ENCODE data around the gene CD300H. TPM values are rescaled to one million over a fixed set of nuclear protein-coding genes. Genes with fewer than 3 reads are reported as not detected.

The CD300H gene
- total RNA-seq, 2 donors from 2014 or later, result not detected

DNA sequence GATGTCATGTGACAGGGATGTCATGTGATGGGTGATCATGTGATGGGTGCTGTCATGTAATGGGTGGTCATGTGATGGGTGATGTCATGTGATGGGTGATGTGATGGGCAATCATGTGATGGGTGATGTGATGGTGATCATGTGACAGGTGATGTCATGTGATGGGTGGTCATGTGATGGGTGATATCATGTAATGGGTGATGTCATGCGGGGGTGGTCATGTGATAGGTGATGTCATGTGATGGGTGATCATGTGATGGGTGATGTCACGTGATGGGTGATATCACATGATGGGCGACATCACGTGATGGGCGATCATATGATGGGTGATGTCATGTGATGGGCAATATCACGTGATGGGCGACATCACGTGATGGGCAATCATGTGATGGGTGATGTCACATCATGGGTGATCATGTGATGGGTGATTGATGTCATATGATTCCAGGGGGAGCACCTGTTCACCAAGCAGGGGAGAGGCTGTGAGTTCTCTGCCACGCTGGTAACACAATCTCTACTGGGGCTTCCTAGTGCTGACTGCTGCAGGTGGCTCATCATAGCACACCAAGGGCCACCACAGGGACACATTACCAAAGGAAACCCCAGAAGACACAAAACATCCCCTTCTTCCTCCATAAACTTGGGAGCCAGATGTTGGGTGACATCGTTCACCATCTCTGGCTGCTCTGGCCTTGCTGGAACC is 52.5 kb downstream of the CD300H start:
- Histone ChIP-seq H3K4me3 (no peak overlapping the region), H3K36me3 (no peaks in the 10 kb centered on the region), H3K27ac (no peak overlapping the region), H3K27me3 (replicated peaks; ENCODE audit: insufficient read depth) (no peaks in the 10 kb centered on the region), H3K4me1 (ENCODE audit: control insufficient read depth in 1 of 2, low read depth in 2 of 2) (peaks cover 0 to 3% of the 10 kb centered on the region in 2 donors), H3K9me3 (no peaks in the 10 kb centered on the region)
- TF ChIP-seq, protein P1, sequence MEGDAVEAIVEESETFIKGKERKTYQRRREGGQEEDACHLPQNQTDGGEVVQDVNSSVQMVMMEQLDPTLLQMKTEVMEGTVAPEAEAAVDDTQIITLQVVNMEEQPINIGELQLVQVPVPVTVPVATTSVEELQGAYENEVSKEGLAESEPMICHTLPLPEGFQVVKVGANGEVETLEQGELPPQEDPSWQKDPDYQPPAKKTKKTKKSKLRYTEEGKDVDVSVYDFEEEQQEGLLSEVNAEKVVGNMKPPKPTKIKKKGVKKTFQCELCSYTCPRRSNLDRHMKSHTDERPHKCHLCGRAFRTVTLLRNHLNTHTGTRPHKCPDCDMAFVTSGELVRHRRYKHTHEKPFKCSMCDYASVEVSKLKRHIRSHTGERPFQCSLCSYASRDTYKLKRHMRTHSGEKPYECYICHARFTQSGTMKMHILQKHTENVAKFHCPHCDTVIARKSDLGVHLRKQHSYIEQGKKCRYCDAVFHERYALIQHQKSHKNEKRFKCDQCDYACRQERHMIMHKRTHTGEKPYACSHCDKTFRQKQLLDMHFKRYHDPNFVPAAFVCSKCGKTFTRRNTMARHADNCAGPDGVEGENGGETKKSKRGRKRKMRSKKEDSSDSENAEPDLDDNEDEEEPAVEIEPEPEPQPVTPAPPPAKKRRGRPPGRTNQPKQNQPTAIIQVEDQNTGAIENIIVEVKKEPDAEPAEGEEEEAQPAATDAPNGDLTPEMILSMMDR (IDR thresholded peaks at IDR 0.05), result no peak
- no peak for DNase-seq (ENCODE audit: low spot score)
- no peak for ATAC-seq (ENCODE audit: insufficient number of reproducible peaks, low FRiP score, low read depth)

DNA sequence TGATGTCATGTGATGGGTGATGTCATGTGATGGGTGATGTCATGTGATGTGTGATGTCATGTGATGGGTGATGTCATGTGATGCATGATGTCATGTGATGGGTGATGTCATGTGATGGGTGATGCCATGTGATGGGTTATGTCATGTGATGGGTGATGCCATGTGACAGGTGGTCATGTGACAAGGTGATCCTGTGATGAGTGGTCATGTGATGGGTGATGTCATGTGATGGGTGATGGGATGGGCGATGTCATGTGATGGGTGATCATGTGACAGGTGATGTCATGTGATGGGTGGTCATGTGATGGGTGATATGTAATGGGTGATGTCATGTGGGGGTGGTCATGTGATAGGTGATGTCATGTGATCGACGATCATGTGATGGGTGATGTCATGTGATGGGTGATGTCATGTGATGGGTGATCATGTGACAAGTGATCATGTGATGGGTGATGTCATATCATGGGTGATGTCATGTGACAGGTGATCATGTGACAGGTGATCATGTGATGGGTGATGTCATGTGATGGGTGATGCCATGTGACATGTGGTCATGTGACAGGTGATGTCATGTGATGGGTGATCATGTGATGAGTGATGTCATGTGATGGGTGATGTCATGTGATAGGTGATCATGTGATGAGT is 53.2 kb downstream of the CD300H start:
- DNase-seq (ENCODE audit: low spot score), result no peak
- ATAC-seq (ENCODE audit: insufficient number of reproducible peaks, low FRiP score, low read depth), result no peak
- H3K36me3 ChIP-seq, result no peaks in the 10 kb centered on the region
- H3K4me1 ChIP-seq (ENCODE audit: control insufficient read depth in 1 of 2, low read depth in 2 of 2), result peaks cover 0 to 3% of the 10 kb centered on the region in 2 donors
- no peaks in the 10 kb centered on the region for H3K27me3 ChIP-seq (replicated peaks; ENCODE audit: insufficient read depth)
- no peak overlapping the region for H3K27ac ChIP-seq
- H3K9me3 ChIP-seq, result no peaks in the 10 kb centered on the region
- H3K4me3 ChIP-seq, result no peak overlapping the region
- TF ChIP-seq, protein P1 (IDR thresholded peaks at IDR 0.05), result no peak

DNA sequence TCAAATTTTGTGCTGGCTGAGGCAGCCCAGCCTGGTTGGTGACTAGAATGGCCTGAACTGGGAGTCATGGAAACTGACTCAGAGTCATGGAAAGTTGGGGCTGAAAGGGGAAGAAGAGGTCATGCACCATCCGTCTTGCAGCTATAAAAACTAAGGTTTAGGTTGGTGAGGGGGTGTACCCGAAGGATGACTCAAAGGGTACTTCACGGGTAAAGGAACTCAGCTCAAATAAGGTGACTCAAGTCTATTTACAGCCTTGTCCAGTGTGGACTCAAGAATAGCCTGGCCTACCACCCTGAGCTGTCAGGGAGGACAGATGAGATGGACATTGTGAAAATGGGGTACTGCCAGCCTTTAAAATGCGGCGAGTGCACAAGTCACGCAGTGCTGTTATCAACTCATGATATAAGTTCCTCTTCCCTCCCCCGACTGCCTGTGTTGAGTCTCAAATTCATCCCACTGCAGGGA is 54.7 kb downstream of the CD300H start:
- no peak for DNase-seq (ENCODE audit: low spot score)
- no peak for ATAC-seq (ENCODE audit: insufficient number of reproducible peaks, low FRiP score, low read depth)
- TF ChIP-seq, protein P1 (IDR thresholded peaks at IDR 0.05), result no peak
- no peaks in the 10 kb centered on the region for H3K36me3 ChIP-seq
- H3K4me1 ChIP-seq (ENCODE audit: control insufficient read depth in 1 of 2, low read depth in 2 of 2), result peaks cover 0 to 3% of the 10 kb centered on the region in 2 donors
- peak overlapping the region in 1 of 2 donors; percentile 45 for H3K27ac ChIP-seq
- peaks cover 3% of the 10 kb centered on the region for H3K27me3 ChIP-seq (replicated peaks; ENCODE audit: insufficient read depth)
- H3K4me3 ChIP-seq, result no peak overlapping the region
- no peaks in the 10 kb centered on the region for H3K9me3 ChIP-seq

- H3K4me3 ChIP-seq, result no peak overlapping the region
- peaks cover 0 to 3% of the 10 kb centered on the region in 2 donors for H3K4me1 ChIP-seq (ENCODE audit: control insufficient read depth in 1 of 2, low read depth in 2 of 2)
- peaks cover 3% of the 10 kb centered on the region for H3K27me3 ChIP-seq (replicated peaks; ENCODE audit: insufficient read depth)
- peak overlapping the region in 1 of 2 donors; percentile 45 for H3K27ac ChIP-seq
- TF ChIP-seq, protein P1 (IDR thresholded peaks at IDR 0.05), result no peak
- H3K36me3 ChIP-seq, result no peaks in the 10 kb centered on the region
- DNase-seq (ENCODE audit: low spot score) (no peak), ATAC-seq (ENCODE audit: insufficient number of reproducible peaks, low FRiP score, low read depth) (no peak)
- H3K9me3 ChIP-seq, result no peaks in the 10 kb centered on the region
These were observed 55.3 kb downstream of the CD300H start for GRCh38 chr17:74512036-74512435.

Other genes starting within 250 kb of the CD300H start
- under 1 TPM; 0.56 to 0.95 TPM for gene KIF19, start 241.3 kb downstream of the CD300H start, total RNA-seq
- not detected for gene BTBD17, start 205.6 kb downstream of the CD300H start, total RNA-seq
- not detected for gene GPR142, start 200.0 kb downstream of the CD300H start, total RNA-seq
- gene GPRC5C, start 135.4 kb downstream of the CD300H start, total RNA-seq, result 10 to 100 TPM; 56.0 to 67.0 TPM
- gene CD300A, start 100.9 kb downstream of the CD300H start, total RNA-seq, result 1 to 10 TPM; 7.7 to 8.0 TPM
- under 1 TPM; 0.81 to 0.85 TPM for gene CD300LB, start 36.0 kb downstream of the CD300H start, total RNA-seq
- gene CD300C, start 21.4 kb downstream of the CD300H start, total RNA-seq, result 1 to 10 TPM; 2.5 to 4.3 TPM
- gene CD300LD, start 24.8 kb upstream of the CD300H start, total RNA-seq, result not detected
- gene CD300E, start 56.2 kb upstream of the CD300H start, total RNA-seq, result 10 to 100 TPM in 1 of 2 donors, under 1 TPM in 1; 0.14 to 10.4 TPM
- 1 to 10 TPM in 1 of 2 donors, not detected in 1; 2.3 TPM for gene CD300LF, start 145.4 kb upstream of the CD300H start, total RNA-seq
- gene RAB37, start 169.7 kb upstream of the CD300H start, total RNA-seq, result 1 to 10 TPM; 2.2 to 3.2 TPM
- gene NHERF1, start 181.1 kb upstream of the CD300H start, total RNA-seq, result 10 to 100 TPM; 23.2 to 32.8 TPM
- 10 to 100 TPM; 37.1 to 39.4 TPM for gene NAT9, start 208.8 kb upstream of the CD300H start, total RNA-seq